Activated T-helper 1 cell treated with anti-CD3 and anti-CD28 coated beads, Interleukin-2, amount 50 U/mL, for 16 hours (primary cell): ENCODE results near the gene PRLR.
"Not testable (repeated sequence)": the region's sequence is repeated elsewhere in the genome, so short reads cannot be mapped to it uniquely, and the experiment has no call there.

ENCODE experiments used
- DNase-seq, 2 donors: peaks; one replicate each; pipeline ENCODE4 v3.0.0-alpha.2; 2020; ENCODE audit warnings: low read depth in 1 of 2, low spot score in 1 of 2

PRLR gene

GRCh38 chr5:35198075-35198474 lies 32.2 kb downstream of the PRLR start:
- no peak for DNase-seq

- no peak for DNase-seq
Measured at GRCh38 chr5:35197351-35197750, 32.9 kb downstream of the PRLR start.

- no peak for DNase-seq
Measured at GRCh38 chr5:35195472-35195852, 34.8 kb downstream of the PRLR start.

- no peak for DNase-seq
Measured at GRCh38 chr5:35194635-35195471, 35.4 kb downstream of the PRLR start.

DNA sequence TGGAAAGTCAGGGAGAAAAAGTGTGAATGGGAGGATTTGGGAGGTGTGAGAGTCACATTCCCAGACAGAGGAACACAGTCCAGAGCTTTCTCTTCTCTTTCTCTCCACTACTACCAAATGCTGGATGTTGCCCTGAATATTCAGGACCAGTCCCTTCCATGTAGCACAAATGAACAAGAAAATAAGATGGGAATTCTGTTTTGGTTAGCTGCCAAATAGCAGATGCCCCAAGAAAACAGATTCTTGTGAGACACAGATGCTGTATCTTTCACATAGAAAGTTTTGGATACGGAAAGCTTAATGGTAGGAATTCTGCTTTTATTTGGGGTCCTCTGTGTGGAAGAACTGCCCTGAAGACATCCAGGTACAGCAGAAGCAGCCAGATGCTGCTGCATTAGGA lies 37.8 kb downstream of the PRLR start:
- DNase-seq, result no peak

DNA sequence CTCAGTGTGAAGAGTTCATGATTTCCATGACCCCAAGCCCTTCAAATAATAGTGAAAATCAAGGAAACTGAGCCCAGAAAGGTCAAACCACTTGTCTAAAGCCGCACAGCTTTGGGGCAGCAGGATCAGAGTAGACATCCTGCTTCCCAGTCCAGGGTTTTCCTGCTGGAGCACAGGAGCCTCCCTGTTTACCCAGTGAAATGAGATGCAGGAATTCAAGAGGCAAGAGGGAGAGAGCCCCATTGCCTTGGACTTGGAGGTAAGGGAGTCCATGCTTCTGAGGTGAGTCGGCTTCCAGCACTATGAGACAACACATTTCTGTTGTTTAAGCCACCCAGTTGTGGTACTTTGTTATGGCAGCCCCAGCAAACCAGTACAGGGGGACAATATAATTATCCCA lies 40.5 kb downstream of the PRLR start:
- DNase-seq, result not testable (repeated sequence)

DNA sequence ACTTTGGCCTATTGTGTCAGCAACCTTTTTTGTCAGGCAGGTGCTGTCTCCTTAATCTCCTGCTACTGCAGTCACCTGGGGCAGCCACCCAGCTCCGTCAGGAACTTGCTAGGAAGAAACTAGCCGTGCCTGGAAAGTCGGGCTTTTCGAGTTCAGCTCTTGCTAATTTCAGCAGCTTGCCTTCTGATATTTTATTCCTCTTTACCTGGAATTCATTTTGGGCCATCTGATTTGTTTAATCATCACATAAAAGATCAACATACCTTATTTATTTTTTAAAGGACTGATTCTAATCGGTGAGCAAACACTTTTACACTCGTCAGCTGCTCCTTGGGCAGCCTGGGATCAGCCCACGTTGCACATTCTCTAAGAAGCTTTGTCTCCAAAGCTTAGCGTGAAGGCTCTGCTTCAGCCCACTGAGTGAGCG lies 42.2 kb downstream of the PRLR start:
- DNase-seq, result no peak

DNA sequence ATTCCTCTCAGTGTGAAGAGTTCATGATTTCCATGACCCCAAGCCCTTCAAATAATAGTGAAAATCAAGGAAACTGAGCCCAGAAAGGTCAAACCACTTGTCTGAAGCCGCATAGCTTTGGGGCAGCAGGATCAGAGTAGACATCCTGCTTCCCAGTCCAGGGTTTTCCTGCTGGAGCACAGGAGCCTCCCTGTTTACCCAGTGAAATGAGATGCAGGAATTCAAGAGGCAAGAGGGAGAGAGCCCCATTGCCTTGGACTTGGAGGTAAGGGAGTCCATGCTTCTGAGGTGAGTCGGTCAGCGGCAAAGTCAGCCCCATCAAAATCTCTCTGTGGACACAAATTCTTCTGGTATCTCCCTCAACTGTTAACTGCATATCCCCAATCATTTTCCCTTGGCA lies 42.7 kb downstream of the PRLR start:
- not testable (repeated sequence) for DNase-seq

- no peak for DNase-seq
Measured at GRCh38 chr5:35186749-35187148, 43.5 kb downstream of the PRLR start.

GRCh38 chr5:35185518-35185917 lies 44.8 kb downstream of the PRLR start:
- DNase-seq, result no peak

GRCh38 chr5:35183556-35183955 lies 46.7 kb downstream of the PRLR start:
- DNase-seq, result no peak

GRCh38 chr5:35182910-35183535 lies 47.3 kb downstream of the PRLR start:
- DNase-seq, result no peak

DNA sequence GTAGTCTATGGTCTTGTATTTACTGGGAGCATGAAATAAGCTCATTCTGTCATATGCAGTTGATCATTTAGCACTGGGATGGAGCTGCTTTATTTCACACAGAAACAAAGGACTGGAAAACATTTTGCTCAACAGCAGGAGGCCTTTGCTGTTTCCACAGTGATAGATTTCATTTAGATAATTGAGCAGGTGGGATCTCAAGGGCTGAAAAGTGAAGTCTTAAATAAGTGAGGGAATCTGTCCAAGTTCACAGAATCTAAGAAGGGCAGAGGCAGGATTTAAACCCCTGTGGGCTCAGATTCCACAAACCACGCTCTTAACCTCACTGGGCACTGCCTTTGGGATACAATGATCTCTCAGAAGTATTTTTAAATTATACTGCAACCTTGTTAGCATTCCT lies 47.8 kb downstream of the PRLR start:
- DNase-seq, result no peak

DNA sequence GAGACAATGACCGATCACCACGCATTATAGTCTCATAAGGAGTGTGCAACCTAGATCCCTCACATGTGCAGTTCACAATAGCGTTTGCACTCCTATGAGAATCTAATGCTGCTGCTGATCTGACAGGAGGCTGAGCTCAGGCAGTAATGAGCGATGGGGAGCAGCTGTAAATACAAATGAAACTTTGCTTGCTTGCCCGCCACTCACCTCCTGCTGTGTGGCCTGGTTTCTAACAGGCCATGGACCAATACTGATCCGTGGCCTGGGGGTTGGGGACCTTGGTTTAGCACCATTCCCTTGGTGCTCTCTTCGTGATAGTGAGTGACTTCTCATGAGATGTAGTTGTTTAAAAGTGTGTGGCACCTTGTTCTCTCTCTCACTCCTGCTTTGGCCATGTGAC lies 50.2 kb downstream of the PRLR start:
- DNase-seq, result no peak

DNA sequence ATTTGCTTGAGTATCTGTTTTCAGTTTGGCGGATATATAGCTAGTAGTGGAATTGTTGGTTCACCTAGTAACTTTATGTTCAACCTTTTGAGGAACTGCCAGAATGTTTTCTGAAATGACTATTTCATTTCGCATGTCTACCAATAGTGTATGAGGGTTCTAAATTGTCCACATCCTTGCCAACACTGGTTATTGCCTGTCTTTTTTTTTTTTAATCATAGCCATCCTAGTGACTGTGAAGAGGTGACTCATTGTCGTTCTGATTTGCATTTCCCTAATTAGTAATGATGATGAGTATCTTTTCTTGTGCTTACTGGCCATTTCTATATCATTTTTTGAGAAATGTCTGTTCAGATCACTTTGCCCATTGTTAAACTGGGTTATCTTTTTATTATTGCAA lies 52.5 kb downstream of the PRLR start:
- DNase-seq, result no peak

DNA sequence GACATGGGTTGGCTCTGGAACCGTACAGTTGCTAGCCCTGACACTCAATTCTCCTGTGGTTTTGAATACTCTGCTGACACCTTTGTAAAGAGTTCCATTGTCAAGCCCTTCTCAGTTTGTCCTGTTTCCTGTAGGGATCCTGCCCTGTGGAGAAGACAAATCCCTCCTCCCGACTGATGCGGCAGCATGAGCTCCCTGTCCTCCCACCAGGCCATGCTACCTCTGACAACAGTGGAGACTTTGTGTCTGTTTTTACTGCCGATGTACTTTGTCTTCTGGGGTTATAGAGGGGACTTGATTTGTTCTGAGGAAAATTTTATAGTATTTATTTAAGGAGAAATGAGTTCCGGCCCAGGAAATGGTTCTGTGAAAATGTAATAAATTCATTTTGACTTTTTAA lies 57.8 kb downstream of the PRLR start:
- DNase-seq, result no peak

DNA sequence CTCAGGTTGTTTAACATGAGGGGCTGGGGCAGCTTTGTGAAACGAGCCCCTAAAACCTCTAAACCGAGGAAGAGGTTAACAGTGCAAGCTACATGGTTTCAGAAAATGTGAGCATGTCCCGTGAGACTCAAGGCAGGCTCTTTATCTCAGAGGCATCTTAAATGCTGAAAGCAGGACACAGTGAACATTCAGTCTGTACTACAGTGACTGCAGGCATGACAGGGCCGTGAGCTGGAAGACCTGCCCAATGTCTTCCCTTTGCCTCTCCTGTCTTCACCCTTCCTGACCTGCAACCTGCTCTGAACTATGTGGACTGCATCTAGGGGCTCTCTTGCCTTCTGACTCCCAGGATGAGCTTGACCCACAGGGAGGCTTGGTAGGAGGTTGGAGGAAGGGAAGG lies 58.3 kb downstream of the PRLR start:
- no peak for DNase-seq

DNA sequence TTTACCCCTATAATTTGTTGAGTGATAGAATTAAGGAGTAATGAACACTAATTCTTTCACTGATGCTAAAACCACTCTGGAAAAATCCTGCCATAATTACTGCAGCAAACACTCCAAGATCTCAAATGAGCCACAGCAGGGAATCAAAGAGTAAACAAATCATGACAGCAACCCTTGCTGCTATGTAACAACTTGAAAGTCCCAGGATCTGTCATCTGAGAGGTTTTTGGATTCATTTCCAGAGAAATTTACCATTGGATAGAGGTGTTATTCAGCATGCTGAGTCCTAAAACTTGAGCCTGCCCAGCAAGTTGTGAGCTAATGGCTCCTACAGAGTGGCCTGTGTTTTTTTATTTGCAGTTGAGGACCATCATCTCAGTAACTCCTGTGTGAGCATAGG lies 59.2 kb downstream of the PRLR start:
- no peak for DNase-seq

DNA sequence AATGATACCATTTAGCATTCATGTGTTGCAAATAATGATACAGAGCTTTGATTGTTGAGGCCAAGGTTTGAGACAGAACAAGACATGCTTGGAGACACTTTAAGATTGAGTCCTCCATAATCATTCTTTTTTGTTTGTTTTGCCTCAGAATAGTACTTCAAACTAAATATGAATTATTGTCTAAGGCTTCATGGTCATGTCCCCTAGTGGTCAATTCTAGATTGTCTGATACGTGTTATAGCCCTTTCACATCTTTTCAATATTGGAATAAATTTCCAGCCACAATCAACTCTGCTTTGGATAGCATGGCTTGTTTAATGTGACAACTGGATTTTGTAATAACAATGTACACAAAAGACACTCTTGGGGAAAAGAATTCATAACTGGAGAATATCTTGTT lies 64.2 kb downstream of the PRLR start:
- DNase-seq, result no peak

DNA sequence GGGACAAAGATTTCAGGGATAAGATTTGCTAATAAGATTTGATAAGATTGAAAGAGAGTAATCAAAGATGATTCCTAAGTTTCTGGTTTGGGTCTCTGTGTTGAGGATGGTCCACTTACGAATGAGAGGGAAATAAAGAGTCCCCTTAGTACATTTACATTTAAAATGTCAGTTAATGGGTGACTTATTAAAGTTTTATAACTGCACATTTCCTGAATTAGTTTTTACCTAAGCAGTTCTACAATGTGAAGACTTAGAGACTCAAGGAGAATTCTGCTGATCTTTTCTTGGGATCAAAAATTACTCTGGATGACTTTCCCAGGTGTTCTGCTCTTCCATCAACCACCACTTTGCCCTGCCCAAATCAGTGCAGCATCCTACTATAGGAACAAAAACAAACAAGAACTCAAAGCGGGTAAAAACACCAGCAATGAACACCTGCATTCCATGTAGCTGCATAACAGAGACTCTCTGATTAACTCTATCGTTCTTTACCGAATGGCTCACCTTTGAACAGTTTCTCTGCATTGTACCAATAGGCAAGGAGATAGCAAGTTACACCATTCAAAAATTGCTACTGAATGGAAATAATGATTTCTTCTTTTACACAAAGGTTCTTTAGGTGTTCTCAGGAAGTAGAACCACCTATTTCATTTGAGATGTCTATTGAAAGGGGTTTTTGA lies 65.3 kb downstream of the PRLR start:
- DNase-seq, result no peak

- no peak for DNase-seq
Measured at GRCh38 chr5:35163710-35164033, 66.6 kb downstream of the PRLR start.
